SU-DHL-6 (cell line): ENCODE data around the gene PTCD2.

ENCODE experiments used
- EZH2phosphoT487 ChIP-seq: fragments of 200-600 bp; sonication (generic), shearing (Covaris generic); conservative IDR thresholded peaks from 2 replicates; pipeline ENCODE4 v1.6.1; 2018; ENCODE audit warnings: mild to moderate bottlenecking, antibody characterized with exemption, low read length, moderate library complexity, mixed read lengths
- TF ChIP-seq, protein P1 (sequence below): fragments of 200-600 bp; sonication (generic); IDR thresholded peaks from one replicate; pipeline ENCODE4 v1.5.1; 2017; ENCODE audit warnings: antibody characterized with exemption, mild to moderate bottlenecking, low read length, moderate library complexity; ENCODE audit not compliant: insufficient read depth, poor library complexity, severe bottlenecking

DNA sequence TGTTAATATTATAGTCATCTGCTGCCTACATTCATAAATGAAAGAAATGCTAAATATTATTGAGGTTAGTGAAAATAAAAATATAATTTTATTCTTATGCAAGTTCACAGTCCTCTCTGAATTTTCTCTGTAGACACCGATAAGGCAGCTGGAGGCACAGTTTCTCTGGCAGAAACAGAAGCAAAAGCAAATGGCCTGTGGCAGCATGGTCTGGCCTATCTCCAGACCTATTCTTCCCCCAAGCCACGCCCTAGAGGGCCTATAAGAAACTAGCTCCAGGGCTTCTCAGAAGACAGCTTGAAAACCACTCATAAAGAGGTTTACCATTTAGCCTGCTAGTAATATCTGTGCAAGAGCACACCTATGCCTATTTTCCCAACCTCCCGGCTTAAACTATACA, 28.6 kb upstream of the PTCD2 start:
- TF ChIP-seq, protein P1, sequence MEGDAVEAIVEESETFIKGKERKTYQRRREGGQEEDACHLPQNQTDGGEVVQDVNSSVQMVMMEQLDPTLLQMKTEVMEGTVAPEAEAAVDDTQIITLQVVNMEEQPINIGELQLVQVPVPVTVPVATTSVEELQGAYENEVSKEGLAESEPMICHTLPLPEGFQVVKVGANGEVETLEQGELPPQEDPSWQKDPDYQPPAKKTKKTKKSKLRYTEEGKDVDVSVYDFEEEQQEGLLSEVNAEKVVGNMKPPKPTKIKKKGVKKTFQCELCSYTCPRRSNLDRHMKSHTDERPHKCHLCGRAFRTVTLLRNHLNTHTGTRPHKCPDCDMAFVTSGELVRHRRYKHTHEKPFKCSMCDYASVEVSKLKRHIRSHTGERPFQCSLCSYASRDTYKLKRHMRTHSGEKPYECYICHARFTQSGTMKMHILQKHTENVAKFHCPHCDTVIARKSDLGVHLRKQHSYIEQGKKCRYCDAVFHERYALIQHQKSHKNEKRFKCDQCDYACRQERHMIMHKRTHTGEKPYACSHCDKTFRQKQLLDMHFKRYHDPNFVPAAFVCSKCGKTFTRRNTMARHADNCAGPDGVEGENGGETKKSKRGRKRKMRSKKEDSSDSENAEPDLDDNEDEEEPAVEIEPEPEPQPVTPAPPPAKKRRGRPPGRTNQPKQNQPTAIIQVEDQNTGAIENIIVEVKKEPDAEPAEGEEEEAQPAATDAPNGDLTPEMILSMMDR = no peak
- TF ChIP-seq EZH2phosphoT487 = no peak
